Epithelial cell of esophagus (primary cell): Measurements from ENCODE around the gene SLC7A6OS.

Source experiments
- DNase-seq: peaks from one replicate; pipeline ENCODE4 v3.0.0; 2010; ENCODE audit warnings: low read depth
- H3K4me3 ChIP-seq: 2 replicates; pipeline ENCODE4 v1.5.1; 2011; ENCODE audit warnings: mild to moderate bottlenecking, low read length, control low read depth
- CTCF ChIP-seq: IDR thresholded peaks from 2 replicates; pipeline ENCODE4 v1.5.1; 2011; ENCODE audit warnings: low read depth, mild to moderate bottlenecking, low read length, control low read depth, inconsistent platforms; ENCODE audit not compliant: insufficient read depth; ENCODE audit errors: missing control alignments

The SLC7A6OS gene

GRCh38 chr16:68283346-68283745, 27.4 kb downstream of the SLC7A6OS start:
- DNase-seq = no peak
- no peak overlapping the region for H3K4me3 ChIP-seq
- TF ChIP-seq CTCF = no peak

- no peak for TF ChIP-seq CTCF
- no peak overlapping the region for H3K4me3 ChIP-seq
Measured at GRCh38 chr16:68282064-68282452, 28.7 kb downstream of the SLC7A6OS start.

GRCh38 chr16:68281368-68282063, 29.2 kb downstream of the SLC7A6OS start:
- no peak for DNase-seq
- no peak overlapping the region for H3K4me3 ChIP-seq
- no peak for TF ChIP-seq CTCF

More at GRCh38 chr16:68282064-68282452, 28.7 kb downstream of the SLC7A6OS start:
- no peak for DNase-seq

DNA sequence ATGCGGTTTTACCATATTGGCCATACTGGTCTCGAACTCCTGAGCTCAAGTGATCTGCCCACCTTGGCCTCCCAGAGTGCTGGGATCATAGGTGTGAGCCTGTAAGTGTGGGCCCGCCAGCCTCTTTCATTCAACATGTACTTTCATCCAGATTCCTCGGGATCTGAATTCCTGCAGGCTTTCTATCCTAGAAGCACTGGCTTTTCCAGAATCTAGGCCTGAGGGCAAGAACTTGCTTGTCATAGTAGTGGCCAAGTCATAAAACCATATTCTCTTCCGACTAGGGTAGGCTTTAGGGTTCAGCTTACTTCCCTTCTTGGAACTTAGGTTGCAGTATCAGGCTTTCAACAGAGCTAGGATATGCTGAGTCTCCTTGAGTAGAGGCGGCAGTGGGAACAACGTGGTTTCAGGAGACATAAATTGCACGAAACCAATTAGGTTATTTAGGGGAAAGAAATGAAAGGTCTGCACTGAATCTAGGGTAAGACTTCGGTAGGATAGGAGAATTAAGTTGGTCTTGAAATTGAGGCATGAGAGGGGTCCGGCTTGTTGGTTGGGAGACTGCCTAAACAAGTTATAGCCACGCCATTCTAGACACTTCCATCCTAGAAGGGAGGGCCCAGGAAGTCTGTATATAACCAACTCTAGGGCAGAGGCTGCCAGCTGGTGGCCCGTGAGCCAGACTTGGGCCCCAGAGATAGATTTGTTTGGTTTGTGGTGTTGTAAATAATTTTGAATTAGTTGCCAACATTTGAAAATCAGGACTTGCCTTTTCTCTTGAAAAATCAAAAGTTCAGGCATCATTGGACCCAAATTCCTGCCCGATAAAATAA, 30.8 kb downstream of the SLC7A6OS start:
- DNase-seq = no peak
- TF ChIP-seq CTCF = no peak
- H3K4me3 ChIP-seq = no peak overlapping the region

- TF ChIP-seq CTCF = no peak
- DNase-seq = no peak
- no peak overlapping the region for H3K4me3 ChIP-seq
Measured at GRCh38 chr16:68276223-68276622, 34.5 kb downstream of the SLC7A6OS start.

DNA sequence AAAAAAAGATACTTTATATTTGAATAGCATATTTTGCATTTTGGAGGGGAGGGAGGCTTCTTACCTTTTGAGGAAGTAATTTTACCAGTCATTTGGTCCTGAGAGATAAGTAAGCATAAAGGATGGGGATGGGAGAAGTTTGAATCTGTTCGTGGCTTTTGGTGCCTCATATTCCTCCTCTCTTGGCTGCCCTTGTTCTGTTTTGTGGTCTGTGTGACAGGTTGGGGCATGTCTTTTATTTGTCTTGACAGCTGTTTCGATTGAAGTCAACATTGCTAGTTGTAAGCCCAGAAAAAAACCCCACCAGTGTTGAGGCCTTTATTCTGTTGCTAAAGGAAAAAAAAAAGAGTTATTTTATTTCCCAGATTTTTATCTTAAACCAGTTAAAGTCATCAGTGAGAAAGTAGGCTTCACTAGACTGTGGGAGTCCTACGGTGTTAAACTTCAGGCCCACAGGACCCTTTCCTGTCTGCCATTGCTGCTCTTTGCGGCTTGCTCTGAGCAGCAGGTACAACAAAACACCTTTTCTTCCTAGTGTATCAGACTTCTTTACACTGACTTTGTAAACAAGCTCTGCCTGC, 35.0 kb downstream of the SLC7A6OS start:
- no peak overlapping the region for H3K4me3 ChIP-seq
- DNase-seq = peak; percentile 89
- no peak for TF ChIP-seq CTCF
